ENCODE measurements around the gene SPEF1.
A peak's percentile ranks its signal among the peaks of the same experiment; 100 is the strongest.

Gene SPEF1

GRCh38 chr20:3765171-3765882 is 15.9 kb downstream of the SPEF1 start:
- DNase-seq: peak; percentile 55 to 61

- no peak for DNase-seq
These were observed 16.6 kb downstream of the SPEF1 start for GRCh38 chr20:3764659-3765058.

DNA sequence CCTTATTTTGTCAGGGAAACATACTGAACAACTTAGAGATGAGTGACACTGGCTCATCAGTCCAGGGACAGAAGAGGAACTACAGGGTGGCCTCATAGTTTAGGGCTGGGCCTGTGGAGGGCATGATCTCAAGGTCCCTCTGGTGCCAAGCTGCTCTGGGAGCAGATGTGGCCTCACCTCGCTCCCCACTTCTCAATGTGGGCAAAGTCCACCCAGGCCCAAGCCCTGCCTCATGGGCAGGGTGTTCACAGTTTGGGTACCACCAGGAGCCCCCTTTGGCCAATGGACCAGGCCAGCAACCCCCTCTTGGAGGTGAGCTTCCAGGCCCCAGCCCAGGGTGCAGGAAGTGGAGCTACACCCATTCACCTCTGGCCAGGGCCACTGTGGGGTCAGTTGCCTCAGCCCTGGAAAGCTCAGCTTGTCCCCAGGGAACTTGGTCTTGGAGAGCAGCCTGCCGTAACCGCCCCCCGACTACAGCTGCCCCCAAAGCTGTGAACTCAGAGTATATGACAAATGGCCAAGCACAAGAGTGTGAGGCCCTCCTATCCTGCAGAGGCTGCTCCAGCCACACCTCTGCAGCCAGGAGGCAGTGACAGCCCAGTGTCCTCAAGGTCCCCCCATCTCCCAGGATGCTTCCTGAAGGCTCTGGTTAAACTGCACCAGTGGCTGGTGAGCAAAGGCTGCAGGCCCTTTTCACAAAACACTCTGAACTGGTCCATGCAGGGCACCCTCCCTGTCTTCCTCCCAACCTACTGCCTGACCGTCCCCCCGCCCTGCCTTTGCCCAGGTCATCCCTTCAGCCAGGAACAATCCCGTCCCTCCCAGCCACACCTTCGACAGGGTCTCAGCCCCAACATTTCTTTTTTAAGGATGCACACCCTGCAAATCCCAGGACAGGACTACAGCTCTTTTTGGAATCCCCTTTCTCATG is 17.3 kb downstream of the SPEF1 start:
- DNase-seq: peak; percentile 86 to 87

DNA sequence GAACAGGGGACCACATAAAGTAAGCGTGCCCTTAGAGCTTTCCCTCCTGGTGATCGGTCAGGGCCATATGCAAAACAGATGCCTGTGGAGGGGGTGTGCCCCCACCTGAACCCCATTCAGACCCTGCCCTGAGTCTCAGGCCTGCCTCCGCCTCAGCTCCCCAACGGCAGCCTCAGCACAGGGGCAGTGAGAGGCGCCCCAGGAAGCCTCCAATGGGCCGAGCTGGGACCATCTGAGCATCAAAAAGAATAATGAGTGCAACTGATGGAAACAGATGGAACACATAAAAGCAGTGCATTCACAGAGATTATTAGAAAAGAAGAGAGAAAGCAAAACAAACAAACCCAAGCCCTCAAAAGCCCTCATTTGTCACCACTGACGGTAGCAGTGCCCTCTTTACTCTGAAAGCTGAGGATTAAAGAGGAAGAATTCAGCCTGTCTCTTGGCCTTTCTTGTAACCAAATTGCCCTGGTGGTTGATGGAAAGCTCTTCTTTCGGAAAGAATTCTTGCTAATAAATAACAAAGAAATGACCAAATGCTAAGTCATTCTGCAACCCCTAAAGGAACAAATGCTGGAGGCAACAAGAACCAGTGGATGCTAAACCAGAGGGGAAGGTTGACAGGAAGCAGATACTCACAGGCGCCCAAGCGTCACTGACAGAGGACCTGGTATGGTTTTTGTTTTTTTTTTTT is 20.4 kb downstream of the SPEF1 start:
- no peak for DNase-seq

- DNase-seq: no peak
These were observed 21.4 kb downstream of the SPEF1 start for GRCh38 chr20:3759884-3760283.

DNA sequence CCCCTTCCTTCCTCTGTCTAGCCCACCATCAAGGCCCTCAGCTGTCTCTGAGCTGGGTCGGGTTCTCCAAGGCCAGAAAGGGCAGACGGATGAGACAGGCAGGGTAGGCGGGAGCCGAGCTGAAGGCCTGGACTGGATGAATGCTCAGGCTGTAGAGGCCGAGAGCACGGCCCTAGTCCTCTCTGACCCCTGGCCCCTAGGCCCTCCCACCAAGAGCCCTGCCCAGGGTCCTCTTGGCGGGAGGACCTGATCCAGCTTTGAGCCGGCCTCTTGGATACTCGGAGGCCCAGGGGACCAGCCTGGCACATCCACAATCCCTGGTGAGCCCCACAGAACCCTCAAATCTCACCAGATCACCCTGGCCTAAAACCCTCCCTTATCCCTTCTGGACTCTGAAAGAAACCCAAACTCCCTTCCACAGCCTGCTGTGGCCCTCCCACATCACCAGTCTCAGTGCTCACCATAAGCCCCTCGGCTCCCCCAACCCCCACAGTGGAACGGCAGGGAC is 21.9 kb downstream of the SPEF1 start:
- DNase-seq: no peak

GRCh38 chr20:3758566-3758965 is 22.7 kb downstream of the SPEF1 start:
- no peak for DNase-seq

- DNase-seq: peak; percentile 65 to 85
These were observed 24.0 kb downstream of the SPEF1 start for GRCh38 chr20:3757268-3757667.

- DNase-seq: no peak
These were observed 25.3 kb downstream of the SPEF1 start for GRCh38 chr20:3755814-3756480.

- DNase-seq: no peak
These were observed 26.0 kb downstream of the SPEF1 start for GRCh38 chr20:3755269-3755668.

- no peak for DNase-seq
These were observed 27.0 kb downstream of the SPEF1 start for GRCh38 chr20:3754276-3754630.

DNA sequence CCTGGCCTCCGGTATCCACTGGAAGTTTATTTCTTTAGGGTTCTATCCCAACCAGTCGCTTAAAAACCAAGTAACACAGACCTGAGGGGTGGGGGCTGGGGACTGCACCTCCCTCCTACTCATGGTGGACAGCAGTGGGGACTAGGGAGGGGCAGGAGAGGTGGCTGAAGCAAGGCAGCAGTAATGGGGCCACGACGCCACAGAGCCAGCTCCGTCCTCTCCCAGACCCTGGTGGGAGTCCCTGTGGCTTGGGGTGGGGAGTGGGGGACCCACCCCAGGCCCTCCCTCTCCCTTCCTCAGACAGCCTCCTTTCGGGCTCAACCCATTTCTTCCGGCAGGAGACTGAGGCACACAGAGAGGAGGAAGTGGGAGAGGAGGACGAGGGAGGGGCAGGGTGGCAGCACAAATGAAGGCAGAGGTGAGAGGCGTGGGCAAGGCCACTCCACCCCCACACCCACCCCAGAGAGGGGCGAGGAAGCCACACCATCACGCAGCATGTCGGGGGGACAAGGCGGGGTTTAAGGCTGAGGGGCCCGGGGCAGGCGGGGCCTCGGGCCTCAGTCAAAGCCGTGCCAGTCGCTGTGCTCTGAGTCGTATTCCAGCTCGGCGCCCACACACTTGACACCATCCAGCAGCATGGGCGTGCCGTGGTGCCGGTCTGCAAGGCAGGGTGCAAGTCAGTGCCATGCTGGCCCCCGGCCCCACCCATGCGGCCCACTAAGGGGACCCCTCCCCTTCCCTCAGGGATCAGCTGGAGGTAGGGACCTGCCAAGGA is 27.6 kb downstream of the SPEF1 start:
- DNase-seq: no peak

GRCh38 chr20:3753098-3753497 is 28.1 kb downstream of the SPEF1 start:
- DNase-seq: peak; percentile 74 to 79

GRCh38 chr20:3752386-3752759 is 28.9 kb downstream of the SPEF1 start:
- DNase-seq: no peak

DNA sequence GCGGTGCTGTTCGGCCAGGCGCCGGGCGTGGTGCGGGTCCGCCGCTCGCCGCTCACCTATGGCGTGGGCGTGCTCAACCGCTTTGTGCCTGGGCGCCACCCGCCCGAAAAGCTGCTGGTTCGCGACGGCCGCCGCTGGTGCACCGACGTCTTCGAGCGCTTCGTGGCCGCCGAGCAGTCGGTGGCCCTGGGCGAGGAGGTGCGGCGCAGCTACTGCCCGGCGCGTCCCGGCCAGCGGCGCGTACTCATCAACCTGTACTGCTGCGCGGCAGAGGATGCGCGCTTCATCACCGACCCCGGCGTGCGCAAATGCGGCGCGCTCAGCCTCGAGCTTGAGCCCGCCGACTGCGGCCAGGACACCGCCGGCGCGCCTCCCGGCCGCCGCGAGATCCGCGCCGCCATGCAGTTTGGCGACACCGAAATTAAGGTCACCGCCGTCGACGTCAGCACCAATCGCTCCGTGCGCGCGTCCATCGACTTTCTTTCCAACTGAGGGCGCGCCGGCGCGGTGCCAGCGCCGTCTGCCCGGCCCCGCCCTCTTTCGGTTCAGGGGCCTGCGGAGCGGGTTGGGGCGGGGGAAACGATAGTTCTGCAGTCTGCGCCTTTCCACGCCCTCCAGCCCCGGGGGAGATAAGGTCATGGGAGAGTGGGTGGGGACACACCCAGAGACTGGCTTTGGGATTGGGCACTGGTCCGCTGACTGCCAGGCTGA is 29.4 kb downstream of the SPEF1 start:
- DNase-seq: peak; percentile 78 to 83

DNA sequence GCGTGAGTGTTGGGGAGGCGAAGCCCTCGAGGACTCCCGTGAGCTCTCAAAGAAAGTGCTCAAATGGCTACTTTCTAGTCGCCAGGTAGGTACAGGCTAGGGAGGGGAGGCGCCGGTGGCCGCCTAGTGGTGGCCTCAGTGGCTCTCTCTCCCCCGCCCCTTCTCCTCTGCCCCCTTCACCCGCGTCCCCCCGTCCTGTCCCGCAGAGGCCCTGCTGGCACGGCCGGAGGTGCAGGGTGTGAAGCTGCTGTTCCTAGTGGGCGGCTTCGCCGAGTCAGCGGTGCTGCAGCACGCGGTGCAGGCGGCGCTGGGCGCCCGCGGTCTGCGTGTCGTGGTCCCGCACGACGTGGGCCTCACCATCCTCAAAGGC is 30.0 kb downstream of the SPEF1 start:
- DNase-seq: no peak

DNA sequence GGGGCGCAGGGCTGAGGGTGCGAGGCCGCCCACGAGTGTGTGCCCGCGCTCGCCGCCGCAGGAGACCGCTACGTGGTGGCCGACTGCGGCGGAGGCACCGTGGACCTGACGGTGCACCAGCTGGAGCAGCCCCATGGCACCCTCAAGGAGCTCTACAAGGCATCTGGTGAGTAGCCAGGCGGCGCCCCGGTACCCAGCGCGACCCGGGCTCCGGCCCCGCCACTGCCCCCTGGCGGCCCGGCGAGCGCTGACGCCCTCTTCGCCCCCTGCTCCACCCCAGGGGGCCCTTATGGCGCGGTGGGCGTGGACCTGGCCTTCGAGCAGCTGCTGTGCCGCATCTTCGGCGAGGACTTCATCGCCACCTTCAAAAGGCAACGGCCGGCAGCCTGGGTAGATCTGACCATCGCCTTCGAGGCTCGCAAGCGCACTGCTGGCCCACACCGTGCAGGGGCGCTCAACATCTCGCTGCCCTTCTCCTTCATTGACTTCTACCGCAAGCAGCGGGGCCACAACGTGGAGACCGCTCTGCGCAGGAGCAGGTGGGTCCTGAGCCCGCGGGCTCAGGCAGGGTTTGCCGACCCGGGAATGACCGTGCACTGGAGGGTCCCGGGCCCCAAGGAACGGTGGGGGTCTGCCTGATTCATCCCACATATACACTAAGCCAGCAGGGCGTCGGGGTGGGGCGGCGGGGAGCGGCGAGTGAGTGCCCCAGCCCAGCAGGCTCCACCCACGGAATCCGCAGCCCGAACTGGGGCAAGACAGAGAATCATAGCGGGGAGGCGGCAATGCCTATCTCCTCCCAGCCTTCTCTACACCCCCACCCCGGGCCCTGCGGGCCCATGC is 31.3 kb downstream of the SPEF1 start:
- DNase-seq: peak; percentile 21 to 24

GRCh38 chr20:3749087-3749688 is 32.1 kb downstream of the SPEF1 start:
- DNase-seq: no peak

GRCh38 chr20:3748073-3748472 is 33.2 kb downstream of the SPEF1 start:
- no peak for DNase-seq

DNA sequence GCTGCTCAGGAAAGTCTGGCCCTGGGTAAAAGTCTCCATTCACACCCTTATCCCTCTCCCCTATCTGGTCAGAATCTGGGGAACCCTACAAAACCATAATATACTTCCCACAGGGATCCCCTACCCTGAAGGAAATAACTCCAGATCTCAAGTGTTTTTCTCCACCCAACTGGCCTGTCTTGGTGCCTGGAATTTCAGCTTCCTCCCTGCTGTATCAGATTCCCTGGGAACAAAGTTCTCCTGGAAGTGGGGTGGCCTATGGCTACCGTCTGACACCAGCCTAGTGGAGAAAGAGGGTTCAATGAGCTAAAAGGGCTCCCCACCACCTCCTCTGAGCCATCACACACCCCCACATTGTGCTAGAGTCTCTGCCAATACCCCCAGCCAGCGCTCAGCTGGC is 33.8 kb downstream of the SPEF1 start:
- DNase-seq: no peak

All from inflammatory macrophage (primary cell).